Stomach (tissue), 4 donors: ENCODE measurements around the gene PHACTR3.

Experiments used
- POLR2A ChIP-seq, 4 donors: fragments of 450-650 bp; IDR thresholded peaks; one replicate each; pipeline ENCODE4 v1.6.1; 2016; ENCODE audit warnings: antibody characterized with exemption in 4 of 4, control low read depth in 2 of 4, mild to moderate bottlenecking in 1 of 4, moderate library complexity in 1 of 4
- POLR2AphosphoS5 ChIP-seq, 3 donors: sonication (generic); formaldehyde crosslinking; IDR thresholded peaks; one replicate each; pipeline ENCODE4 v1.6.1; 2016; ENCODE audit warnings: antibody characterized with exemption in 3 of 3
- TF ChIP-seq, protein P1 (sequence below), 7 experiments: fragments of 450-650 bp in 4 of 7; fragments of 200-600 bp in 3 of 7; sonication (generic) in 3 of 7; IDR thresholded peaks; one replicate each; pipeline ENCODE4 v1.5.1; 2016 to 2019; ENCODE audit warnings: antibody characterized with exemption in 7 of 7, control low read depth in 2 of 7, mild to moderate bottlenecking in 1 of 7

GRCh38 chr20:59680148-59680650 is 75.9 kb downstream of the PHACTR3 start:
- TF ChIP-seq, protein P1, sequence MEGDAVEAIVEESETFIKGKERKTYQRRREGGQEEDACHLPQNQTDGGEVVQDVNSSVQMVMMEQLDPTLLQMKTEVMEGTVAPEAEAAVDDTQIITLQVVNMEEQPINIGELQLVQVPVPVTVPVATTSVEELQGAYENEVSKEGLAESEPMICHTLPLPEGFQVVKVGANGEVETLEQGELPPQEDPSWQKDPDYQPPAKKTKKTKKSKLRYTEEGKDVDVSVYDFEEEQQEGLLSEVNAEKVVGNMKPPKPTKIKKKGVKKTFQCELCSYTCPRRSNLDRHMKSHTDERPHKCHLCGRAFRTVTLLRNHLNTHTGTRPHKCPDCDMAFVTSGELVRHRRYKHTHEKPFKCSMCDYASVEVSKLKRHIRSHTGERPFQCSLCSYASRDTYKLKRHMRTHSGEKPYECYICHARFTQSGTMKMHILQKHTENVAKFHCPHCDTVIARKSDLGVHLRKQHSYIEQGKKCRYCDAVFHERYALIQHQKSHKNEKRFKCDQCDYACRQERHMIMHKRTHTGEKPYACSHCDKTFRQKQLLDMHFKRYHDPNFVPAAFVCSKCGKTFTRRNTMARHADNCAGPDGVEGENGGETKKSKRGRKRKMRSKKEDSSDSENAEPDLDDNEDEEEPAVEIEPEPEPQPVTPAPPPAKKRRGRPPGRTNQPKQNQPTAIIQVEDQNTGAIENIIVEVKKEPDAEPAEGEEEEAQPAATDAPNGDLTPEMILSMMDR (IDR thresholded peaks at IDR 0.05) = no peak
- TF ChIP-seq POLR2A (IDR thresholded peaks at IDR 0.05) (no peak), POLR2AphosphoS5 (IDR thresholded peaks at IDR 0.05) (no peak)
